GM13977 (cell line): ENCODE results near the gene PRTG.

Experiments
- DNase-seq: peaks from one replicate; pipeline ENCODE4 v3.0.0; 2012; ENCODE audit warnings: low spot score
- CTCF ChIP-seq: IDR thresholded peaks from 2 replicates; pipeline ENCODE4 v1.5.1; 2012; ENCODE audit warnings: mild to moderate bottlenecking, control low read depth; ENCODE audit not compliant: insufficient read depth; ENCODE audit errors: extremely low read depth, missing control alignments
- in situ Hi-C: fragments of 300-500 bp; cut with MboI; formaldehyde crosslinking; loops from one replicate; pipeline ENCODE4 v1.12.0; 2022; ENCODE audit warnings: low sequenced_read_pairs, low pct_unique_long_range_greater_than_20kb, mixed read lengths, inconsistent platforms; ENCODE audit not compliant: unreplicated experiment

The PRTG gene

DNA sequence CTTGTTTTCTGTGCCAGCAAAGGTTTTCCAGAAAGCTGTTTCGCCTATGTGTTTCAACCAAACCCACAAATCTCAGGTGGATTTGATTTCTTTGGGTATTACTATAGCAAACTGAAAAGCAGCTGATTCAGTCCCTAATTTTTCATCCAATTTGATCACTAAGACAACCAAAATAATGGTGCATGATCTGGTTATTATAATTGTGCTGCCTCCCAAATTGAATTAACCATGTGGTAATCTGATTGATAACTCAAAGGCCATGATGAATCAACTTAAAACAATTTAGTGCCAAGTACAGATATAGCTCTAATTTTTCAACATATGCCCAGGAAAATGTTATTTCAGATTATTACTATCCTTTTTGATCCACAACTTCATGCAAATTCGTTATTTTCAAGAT, 30.6 kb downstream of the PRTG start:
- DNase-seq, result no peak
- in situ Hi-C loops, result no loop called here
- no peak for TF ChIP-seq CTCF

DNA sequence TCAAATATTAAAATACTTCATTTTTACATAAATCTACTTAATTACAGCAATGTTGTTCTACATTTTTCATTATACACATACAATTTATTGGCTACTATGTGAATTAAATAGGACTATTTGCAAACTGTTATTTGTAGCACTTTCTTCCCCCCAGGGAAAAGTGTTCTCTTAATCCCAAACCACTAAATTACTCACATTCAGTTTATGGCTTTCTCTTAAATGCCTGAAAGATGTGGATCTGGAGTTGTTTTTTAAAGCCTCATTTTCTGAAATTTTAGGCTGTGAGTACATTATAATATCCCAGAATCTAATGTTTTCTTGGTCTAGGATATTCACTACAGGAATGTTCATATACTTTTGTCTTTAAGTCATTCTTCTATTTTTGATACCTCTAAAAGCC, 32.7 kb downstream of the PRTG start:
- no peak for TF ChIP-seq CTCF
- no peak for DNase-seq
- in situ Hi-C loops, result no loop called here

DNA sequence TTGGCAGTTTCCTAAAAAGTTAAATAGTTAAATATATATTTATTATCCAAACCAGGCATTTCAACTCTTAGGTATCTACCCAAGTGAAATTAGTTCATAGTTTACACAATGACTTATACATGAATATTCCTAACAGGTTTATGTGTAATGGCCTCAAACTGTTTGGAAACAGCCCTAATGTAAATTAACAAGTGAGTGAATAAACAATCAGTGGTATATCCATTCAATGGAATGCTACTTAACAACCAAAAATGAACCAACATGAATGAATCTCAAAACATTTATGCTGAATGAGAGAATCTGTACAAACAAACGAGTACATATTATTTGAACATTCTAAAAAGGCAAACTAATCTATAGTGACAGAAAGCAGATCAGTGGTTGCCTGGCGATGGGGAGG, 33.5 kb downstream of the PRTG start:
- DNase-seq, result no peak
- no peak for TF ChIP-seq CTCF
- in situ Hi-C loops, result no loop called here

DNA sequence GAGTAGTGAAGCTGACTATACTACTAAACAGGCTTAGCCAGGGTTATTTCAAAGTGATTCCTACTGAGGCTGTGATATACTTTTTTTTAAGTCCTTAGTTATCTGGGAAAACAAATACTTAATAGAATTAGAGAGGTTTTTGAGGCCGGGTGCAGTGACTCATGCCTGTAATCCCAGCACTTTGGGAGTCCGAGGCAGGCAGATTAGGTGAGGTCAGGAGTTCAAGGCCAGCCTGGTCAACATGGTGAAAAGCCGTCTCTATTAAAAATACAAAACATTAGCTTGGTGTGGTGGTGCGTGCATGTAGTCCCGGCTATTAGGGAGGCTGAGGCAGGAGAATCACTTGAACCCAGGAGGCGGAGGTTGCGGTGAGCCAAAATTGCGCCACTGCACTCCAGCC, 34.2 kb downstream of the PRTG start:
- in situ Hi-C loops, result no loop called here
- no peak for DNase-seq
- TF ChIP-seq CTCF, result no peak

DNA sequence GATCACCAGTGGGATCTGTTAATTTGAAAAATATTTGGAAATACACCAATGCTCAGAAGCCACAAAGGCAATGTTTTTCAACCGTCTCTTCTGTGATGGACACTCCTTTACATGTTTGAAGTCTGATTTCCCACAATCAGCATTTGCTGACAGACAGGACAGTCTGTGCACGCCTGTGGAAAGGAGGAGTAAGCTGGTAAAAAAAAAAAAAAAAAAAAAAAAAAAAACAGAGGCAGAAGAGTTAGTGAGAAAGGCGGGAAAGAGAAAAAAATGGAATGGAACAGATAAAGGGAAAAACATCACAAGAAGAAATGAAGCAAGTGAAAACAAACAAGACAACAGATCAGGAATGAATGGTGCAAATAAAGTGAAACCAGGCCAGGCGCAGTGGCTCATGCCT, 35.0 kb downstream of the PRTG start:
- no peak for TF ChIP-seq CTCF
- DNase-seq, result no peak
- in situ Hi-C loops, result no loop called here

DNA sequence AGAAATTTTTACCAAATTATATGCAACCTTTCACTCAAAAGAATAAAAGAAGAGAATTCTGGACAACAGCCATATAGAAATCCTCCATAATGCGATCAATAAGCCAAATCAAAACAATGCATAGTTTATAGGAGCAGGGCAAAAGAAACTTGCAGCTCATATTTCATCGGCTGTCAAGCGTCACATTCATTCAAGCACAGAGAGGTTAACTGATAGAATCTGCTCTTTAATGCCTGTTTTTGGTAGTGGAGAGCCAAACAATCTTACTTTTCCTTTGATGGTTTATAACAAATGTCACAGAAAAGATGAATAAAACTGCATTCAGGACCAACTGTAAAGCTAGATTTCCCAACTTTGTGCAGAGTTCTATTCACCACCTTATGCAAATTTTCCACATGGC, 35.4 kb downstream of the PRTG start:
- in situ Hi-C loops, result no loop called here
- no peak for TF ChIP-seq CTCF

GRCh38 chr15:55703873-55704301, 39.1 kb downstream of the PRTG start:
- in situ Hi-C loops, result no loop called here
- no peak for DNase-seq
- TF ChIP-seq CTCF, result no peak

More for the DNA sequence above, 35.4 kb downstream of the PRTG start:
- DNase-seq, result no peak
